Measurements from ENCODE around the gene RLF.

The RLF gene

DNA sequence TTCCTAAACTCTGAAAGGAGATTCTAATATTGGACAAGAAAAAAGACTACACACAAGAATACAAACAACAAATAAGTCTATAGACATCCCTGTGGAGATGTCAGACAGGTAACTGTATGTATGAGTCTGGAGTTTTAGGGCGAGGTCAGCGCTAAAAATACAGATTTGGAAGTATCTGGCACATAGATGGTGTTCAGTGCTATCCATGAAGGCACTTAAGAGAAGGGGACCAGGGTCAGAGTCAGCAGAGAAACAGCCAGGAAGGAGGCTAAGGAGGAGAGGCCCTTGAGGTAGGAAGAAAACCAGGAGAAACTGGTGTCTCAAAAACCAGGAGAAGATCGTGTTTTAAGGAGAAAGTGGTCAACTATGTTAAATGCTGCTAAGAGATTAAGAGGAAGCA lies 114.9 kb downstream of the RLF start:
- DNase-seq, result no peak

DNA sequence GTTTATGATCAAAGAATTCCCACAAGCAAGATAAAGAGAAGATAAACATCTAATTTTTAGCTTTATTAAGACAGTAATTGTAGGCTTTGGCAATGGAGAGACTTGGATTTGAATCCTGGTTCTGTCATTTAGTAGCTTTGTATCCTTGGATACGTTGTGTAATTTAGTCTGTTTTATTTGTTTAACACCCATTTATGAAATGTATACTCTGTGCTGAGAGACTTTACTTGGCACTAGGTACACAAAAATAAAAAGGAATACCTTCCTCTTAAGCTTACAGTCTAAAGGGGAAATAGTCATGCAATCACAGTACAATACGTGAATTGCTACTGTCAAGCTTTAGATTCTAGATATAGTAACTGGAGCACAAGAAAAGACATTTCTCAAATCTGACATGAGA lies 120.7 kb downstream of the RLF start:
- no peak for DNase-seq

All from fibroblast of skin of right biceps (primary cell).